Adipocyte (in vitro differentiated cells): Measurements from ENCODE around the gene GATA2.

Experiments used
- DNase-seq: peaks from one replicate; pipeline ENCODE4 v3.0.0-alpha.2; 2015; ENCODE audit warnings: low read depth
- H3K27me3 ChIP-seq: replicated peaks from 2 replicates; pipeline ENCODE4 v1.7.0; 2013; ENCODE audit warnings: mild to moderate bottlenecking, low read length, moderate library complexity; ENCODE audit not compliant: control insufficient read depth, insufficient read depth
- H3K36me3 ChIP-seq: 2 replicates; pipeline ENCODE4 v1.7.0; 2013; ENCODE audit warnings: low read length, mild to moderate bottlenecking, moderate library complexity; ENCODE audit not compliant: control insufficient read depth, insufficient read depth, severe bottlenecking
- H3K4me1 ChIP-seq: 2 replicates; pipeline ENCODE4 v1.7.0; 2013; ENCODE audit warnings: mild to moderate bottlenecking, low read length, moderate library complexity; ENCODE audit not compliant: control insufficient read depth, insufficient read depth
- H3K4me3 ChIP-seq: 2 replicates; pipeline ENCODE4 v1.7.0; 2013; ENCODE audit warnings: mild to moderate bottlenecking, low read length, moderate library complexity
- H3K9ac ChIP-seq: 2 replicates; pipeline ENCODE4 v1.7.0; 2013; ENCODE audit warnings: mild to moderate bottlenecking, low read length, moderate library complexity
- H3K9me3 ChIP-seq: 2 replicates; pipeline ENCODE4 v1.7.0; 2013; ENCODE audit warnings: mild to moderate bottlenecking, low read length, moderate library complexity; ENCODE audit not compliant: control insufficient read depth

The GATA2 gene

GRCh38 chr3:128491941-128492670, 895 bp downstream of the GATA2 start:
- Histone ChIP-seq H3K9ac (no peak overlapping the region), H3K4me3 (no peak overlapping the region), H3K27me3 (peaks cover 73% of the 10 kb centered on the region), H3K4me1 (peaks cover 16% of the 10 kb centered on the region), H3K36me3 (no peaks in the 10 kb centered on the region), H3K9me3 (no peaks in the 10 kb centered on the region)
- peak; percentile 22 for DNase-seq

- Histone ChIP-seq H3K4me1 (peaks cover 16% of the 10 kb centered on the region), H3K9me3 (no peaks in the 10 kb centered on the region), H3K4me3 (no peak overlapping the region), H3K36me3 (no peaks in the 10 kb centered on the region), H3K9ac (no peak overlapping the region), H3K27me3 (peaks cover 73% of the 10 kb centered on the region)
- DNase-seq, result peak; percentile 37
Observed at GRCh38 chr3:128491691-128491940, 1.4 kb downstream of the GATA2 start.

GRCh38 chr3:128490915-128491690, 1.9 kb downstream of the GATA2 start:
- H3K4me1 ChIP-seq, result peaks cover 17% of the 10 kb centered on the region
- no peak overlapping the region for H3K4me3 ChIP-seq
- no peaks in the 10 kb centered on the region for H3K36me3 ChIP-seq
- no peak overlapping the region for H3K9ac ChIP-seq
- no peaks in the 10 kb centered on the region for H3K9me3 ChIP-seq
- H3K27me3 ChIP-seq, result peaks cover 76% of the 10 kb centered on the region
- peak; percentile 49 for DNase-seq

GRCh38 chr3:128490650-128490914, 2.4 kb downstream of the GATA2 start:
- Histone ChIP-seq H3K4me3 (no peak overlapping the region), H3K27me3 (peaks cover 75% of the 10 kb centered on the region), H3K4me1 (peaks cover 17% of the 10 kb centered on the region)

GRCh38 chr3:128489927-128490649, 2.9 kb downstream of the GATA2 start:
- Histone ChIP-seq H3K27me3 (peaks cover 75% of the 10 kb centered on the region), H3K9ac (no peak overlapping the region), H3K4me3 (peak overlapping the region; percentile 61), H3K4me1 (peaks cover 17% of the 10 kb centered on the region), H3K36me3 (no peaks in the 10 kb centered on the region), H3K9me3 (no peaks in the 10 kb centered on the region)
- peak; percentile 71 for DNase-seq

More at GRCh38 chr3:128490650-128490914, 2.4 kb downstream of the GATA2 start:
- H3K9me3 ChIP-seq, result no peaks in the 10 kb centered on the region
- no peaks in the 10 kb centered on the region for H3K36me3 ChIP-seq
- DNase-seq, result no peak
- no peak overlapping the region for H3K9ac ChIP-seq

GRCh38 chr3:128489674-128489926, 3.4 kb downstream of the GATA2 start:
- DNase-seq, result no peak
- Histone ChIP-seq H3K27me3 (peaks cover 75% of the 10 kb centered on the region), H3K9ac (no peak overlapping the region), H3K36me3 (no peaks in the 10 kb centered on the region), H3K9me3 (no peaks in the 10 kb centered on the region), H3K4me3 (peak overlapping the region; percentile 61), H3K4me1 (peaks cover 17% of the 10 kb centered on the region)

- peak overlapping the region; percentile 61 for H3K4me3 ChIP-seq
- DNase-seq, result peak; percentile 88
- H3K36me3 ChIP-seq, result no peaks in the 10 kb centered on the region
- H3K9ac ChIP-seq, result no peak overlapping the region
- peaks cover 17% of the 10 kb centered on the region for H3K4me1 ChIP-seq
- peaks cover 74% of the 10 kb centered on the region for H3K27me3 ChIP-seq
- H3K9me3 ChIP-seq, result no peaks in the 10 kb centered on the region
Observed at GRCh38 chr3:128488991-128489673, 3.9 kb downstream of the GATA2 start.

- peaks cover 17% of the 10 kb centered on the region for H3K4me1 ChIP-seq
- H3K4me3 ChIP-seq, result no peak overlapping the region
- peak; percentile 58 for DNase-seq
- peaks cover 74% of the 10 kb centered on the region for H3K27me3 ChIP-seq
- no peaks in the 10 kb centered on the region for H3K36me3 ChIP-seq
- H3K9ac ChIP-seq, result no peak overlapping the region
- H3K9me3 ChIP-seq, result no peaks in the 10 kb centered on the region
Observed at GRCh38 chr3:128488636-128488990, 4.4 kb downstream of the GATA2 start.

- no peak overlapping the region for H3K9ac ChIP-seq
- no peaks in the 10 kb centered on the region for H3K36me3 ChIP-seq
- H3K9me3 ChIP-seq, result no peaks in the 10 kb centered on the region
- H3K4me3 ChIP-seq, result no peak overlapping the region
- H3K27me3 ChIP-seq, result peaks cover 76% of the 10 kb centered on the region
- peak; percentile 99 for DNase-seq
- H3K4me1 ChIP-seq, result peaks cover 23% of the 10 kb centered on the region
Observed at GRCh38 chr3:128487813-128488635, 5.0 kb downstream of the GATA2 start.

GRCh38 chr3:128487538-128487812, 5.5 kb downstream of the GATA2 start:
- no peaks in the 10 kb centered on the region for H3K9me3 ChIP-seq
- H3K9ac ChIP-seq, result no peak overlapping the region
- no peaks in the 10 kb centered on the region for H3K36me3 ChIP-seq
- H3K27me3 ChIP-seq, result peaks cover 76% of the 10 kb centered on the region
- no peak for DNase-seq
- H3K4me1 ChIP-seq, result peaks cover 28% of the 10 kb centered on the region
- H3K4me3 ChIP-seq, result peak overlapping the region; percentile 76
